22Rv1 (cell line): Measurements from ENCODE around the gene ARL2.

Experiments used
- H3K27ac ChIP-seq: fragments of 450-650 bp; 2 replicates; pipeline ENCODE4 v1.5.1; 2017
- ZFX ChIP-seq: fragments of 450-650 bp; IDR thresholded peaks from 2 replicates; pipeline ENCODE4 v1.6.1; 2017; ENCODE audit warnings: antibody characterized with exemption, borderline replicate concordance
- TF ChIP-seq, protein P1 (sequence below): fragments of 450-650 bp; IDR thresholded peaks from 2 replicates; pipeline ENCODE4 v1.5.1; 2017; ENCODE audit warnings: mild to moderate bottlenecking

Gene ARL2

DNA sequence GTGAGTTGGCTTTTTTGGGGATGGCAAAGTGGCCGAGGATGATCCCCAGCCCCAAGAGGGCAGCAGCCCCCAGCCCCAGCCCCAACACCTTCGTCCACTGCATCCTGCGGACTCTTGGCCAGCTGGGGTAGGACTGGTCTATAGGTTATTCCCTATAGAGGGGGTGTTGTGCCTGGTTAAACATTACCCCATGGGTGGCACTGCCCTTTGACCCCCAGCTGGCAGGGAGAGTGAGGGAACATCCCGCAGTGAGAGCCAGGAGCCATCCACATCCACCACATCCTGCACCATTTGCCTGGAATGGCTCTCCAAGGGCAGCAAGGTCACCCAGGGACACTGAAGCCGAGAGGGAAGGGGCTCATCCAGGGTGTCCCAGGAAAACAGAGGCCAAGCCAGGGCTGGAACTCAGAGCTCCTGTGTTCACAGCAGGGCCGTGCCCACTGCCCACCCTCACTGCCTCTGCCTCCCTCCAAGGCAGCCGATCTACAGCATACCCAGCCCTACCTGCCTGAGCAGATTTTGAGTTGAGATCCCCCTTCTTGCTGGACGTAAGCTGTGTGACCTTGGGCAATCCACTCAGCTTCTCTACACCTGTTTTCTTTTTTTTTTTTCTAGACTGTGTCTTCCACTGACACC lies 44.6 kb downstream of the ARL2 start, which contains the start of gene NAALADL1:
NAALADL1 (minus strand) TSS at position 135 of the 636 bp plus-strand sequence; CDS start at position 103, 32 bp downstream.
- H3K27ac ChIP-seq: no peak within 1 kb of the TSS

DNA sequence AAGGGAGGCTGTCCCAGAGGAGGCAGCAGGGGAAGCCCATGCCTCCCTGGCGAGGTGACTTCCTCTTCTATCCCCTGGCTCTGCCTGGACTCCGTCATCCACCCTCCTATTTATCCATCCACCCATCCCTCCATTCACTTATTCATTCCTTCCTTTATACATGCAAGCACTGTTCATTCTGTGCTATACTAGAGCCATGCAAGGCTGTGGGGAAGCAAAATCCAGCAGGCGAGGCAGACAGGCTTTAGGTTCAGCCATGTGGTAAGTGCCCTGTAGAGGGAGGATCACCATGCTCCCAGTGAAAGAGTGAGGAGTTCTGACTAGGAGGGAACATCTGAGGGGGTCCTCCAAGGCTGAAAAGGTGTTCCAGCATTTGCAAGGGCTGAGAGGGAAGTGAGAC lies 45.6 kb downstream of the ARL2 start:
- TF ChIP-seq, protein P1, sequence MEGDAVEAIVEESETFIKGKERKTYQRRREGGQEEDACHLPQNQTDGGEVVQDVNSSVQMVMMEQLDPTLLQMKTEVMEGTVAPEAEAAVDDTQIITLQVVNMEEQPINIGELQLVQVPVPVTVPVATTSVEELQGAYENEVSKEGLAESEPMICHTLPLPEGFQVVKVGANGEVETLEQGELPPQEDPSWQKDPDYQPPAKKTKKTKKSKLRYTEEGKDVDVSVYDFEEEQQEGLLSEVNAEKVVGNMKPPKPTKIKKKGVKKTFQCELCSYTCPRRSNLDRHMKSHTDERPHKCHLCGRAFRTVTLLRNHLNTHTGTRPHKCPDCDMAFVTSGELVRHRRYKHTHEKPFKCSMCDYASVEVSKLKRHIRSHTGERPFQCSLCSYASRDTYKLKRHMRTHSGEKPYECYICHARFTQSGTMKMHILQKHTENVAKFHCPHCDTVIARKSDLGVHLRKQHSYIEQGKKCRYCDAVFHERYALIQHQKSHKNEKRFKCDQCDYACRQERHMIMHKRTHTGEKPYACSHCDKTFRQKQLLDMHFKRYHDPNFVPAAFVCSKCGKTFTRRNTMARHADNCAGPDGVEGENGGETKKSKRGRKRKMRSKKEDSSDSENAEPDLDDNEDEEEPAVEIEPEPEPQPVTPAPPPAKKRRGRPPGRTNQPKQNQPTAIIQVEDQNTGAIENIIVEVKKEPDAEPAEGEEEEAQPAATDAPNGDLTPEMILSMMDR: no peak
- no peak for TF ChIP-seq ZFX
- no peak overlapping the region for H3K27ac ChIP-seq

More for the DNA sequence above, 44.6 kb downstream of the ARL2 start, which contains the start of gene NAALADL1:
- TF ChIP-seq, protein P1: no peak
- TF ChIP-seq ZFX: no peak

DNA sequence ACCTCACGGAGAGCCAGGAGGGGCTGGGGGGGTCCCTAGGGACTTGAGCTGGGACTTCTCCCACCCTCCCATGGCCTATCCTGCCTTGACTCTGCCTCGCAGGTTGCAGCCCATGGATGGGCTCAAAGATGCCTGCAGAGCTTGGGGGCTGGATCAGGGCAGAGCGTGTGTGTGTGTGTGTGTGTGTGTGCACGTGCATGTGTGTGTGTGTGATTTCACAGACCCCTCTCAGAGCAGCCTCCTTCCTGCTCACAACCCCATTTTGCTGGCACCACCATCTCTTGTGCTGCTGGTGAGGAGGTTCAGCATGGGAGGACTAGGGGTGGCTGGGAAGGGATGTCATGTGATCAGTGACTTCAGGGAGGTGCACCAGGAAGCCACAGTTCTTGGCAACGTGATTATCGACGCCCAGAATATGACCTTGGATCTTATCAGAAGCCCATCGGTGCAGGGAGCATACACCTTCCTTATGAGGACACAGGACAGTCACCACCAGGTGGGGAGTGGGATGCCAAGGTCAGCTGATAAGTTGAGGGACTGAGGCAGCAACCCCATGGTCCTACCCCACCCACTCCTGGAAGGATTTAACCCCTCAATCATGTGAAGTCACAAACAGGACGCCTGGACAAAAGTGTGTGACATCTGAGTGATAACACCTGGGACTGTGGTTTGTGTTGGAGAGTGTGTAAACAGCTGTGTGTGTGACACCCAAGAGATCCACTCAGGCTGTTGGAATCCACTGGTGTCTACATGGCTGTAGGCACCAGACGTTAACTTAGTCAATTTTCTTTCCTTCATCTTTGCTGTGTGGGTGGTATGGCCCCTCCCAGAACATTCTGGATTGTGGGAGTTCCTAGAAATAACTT lies 46.2 kb downstream of the ARL2 start:
- H3K27ac ChIP-seq: no peak overlapping the region
- TF ChIP-seq, protein P1: no peak
- no peak for TF ChIP-seq ZFX

DNA sequence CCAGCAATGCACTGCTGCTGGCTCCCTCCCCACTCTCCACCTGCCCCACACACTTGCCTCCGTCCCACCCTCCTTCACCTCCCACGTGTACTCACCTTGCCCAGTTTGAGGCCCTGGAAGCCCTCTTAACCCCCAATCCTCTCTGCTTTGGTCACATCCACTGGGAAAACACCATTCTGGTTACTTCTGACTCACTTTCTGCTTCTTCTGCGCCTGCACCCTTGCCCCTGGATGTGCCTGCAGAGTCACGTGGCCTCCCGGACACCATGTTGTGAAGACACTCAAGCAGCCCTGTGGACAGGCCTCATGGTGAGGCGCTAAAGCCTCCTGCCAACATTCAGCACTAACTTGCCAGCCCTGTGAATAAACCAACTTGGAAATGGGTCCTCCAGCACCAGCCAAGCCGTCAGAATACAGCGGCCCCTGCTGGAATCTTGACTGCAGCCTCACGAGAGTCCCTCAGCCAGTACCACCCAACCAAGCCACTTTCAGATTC lies 47.0 kb downstream of the ARL2 start:
- no peak for TF ChIP-seq ZFX
- TF ChIP-seq, protein P1: peak; percentile 73
- H3K27ac ChIP-seq: no peak overlapping the region

DNA sequence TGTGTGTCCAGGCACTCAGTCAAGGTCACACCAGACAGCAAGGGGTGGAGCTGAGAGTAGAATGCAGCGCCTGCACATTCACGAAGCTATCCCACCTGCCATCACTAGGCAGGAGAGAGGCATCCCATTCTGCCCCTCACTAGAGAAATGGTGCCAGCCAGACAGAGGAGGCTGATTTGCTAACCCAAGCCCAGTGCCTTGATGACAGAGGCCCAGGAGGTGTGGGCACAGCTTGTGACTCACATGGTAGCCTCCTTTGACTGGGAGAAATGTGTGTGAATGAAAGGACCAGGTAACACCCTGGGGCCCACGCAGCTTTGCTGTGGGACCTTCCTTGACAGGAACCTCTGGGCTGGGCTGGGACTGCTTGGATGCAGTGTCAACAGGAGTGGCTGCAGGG lies 49.6 kb downstream of the ARL2 start:
- no peak for TF ChIP-seq ZFX
- TF ChIP-seq, protein P1: no peak
- H3K27ac ChIP-seq: no peak overlapping the region

DNA sequence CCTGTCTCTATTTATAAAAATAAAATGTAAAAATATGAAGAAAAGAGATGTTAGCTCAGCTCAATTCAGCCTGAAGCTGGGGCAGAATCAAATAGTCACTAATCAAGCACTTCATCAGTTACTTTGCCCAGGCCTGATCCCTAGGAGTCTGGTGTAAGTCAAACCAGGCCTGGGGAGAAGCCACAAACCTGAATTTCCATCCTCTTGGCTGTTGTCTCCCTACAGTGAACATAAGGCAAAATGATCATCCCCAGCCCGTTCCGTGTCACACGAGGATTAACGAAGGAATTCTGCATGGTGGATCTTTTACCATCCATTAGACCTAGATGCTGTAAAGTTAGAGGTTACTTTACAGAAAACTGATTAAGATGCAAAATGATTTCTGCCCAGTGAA lies 50.9 kb downstream of the ARL2 start:
- TF ChIP-seq, protein P1: no peak
- no peak for TF ChIP-seq ZFX
- no peak overlapping the region for H3K27ac ChIP-seq
